ENCODE results near the gene LEMD3.

The LEMD3 gene

GRCh38 chr12:65208964-65209654, 39.7 kb downstream of the LEMD3 start:
- no peak for DNase-seq

- DNase-seq = no peak
Observed at GRCh38 chr12:65209655-65210043, 40.3 kb downstream of the LEMD3 start.

GRCh38 chr12:65217086-65217485, 47.7 kb downstream of the LEMD3 start:
- DNase-seq = no peak

- DNase-seq = no peak
Observed at GRCh38 chr12:65220761-65221160, 51.4 kb downstream of the LEMD3 start.

- no peak for DNase-seq
Observed at GRCh38 chr12:65229441-65229840, 60.1 kb downstream of the LEMD3 start.

GRCh38 chr12:65232476-65233077, 63.2 kb downstream of the LEMD3 start:
- no peak for DNase-seq

GRCh38 chr12:65237153-65237552, 67.8 kb downstream of the LEMD3 start:
- DNase-seq = no peak

- no peak for DNase-seq
Observed at GRCh38 chr12:65238609-65239008, 69.2 kb downstream of the LEMD3 start.

- no peak for DNase-seq
Observed at GRCh38 chr12:65248656-65249633, 79.6 kb downstream of the LEMD3 start.

GRCh38 chr12:65252515-65252914, 83.1 kb downstream of the LEMD3 start:
- DNase-seq = no peak

- no peak for DNase-seq
Observed at GRCh38 chr12:65257986-65258385, 88.6 kb downstream of the LEMD3 start.

GRCh38 chr12:65259501-65259900, 90.1 kb downstream of the LEMD3 start:
- DNase-seq = no peak

- DNase-seq = no peak
Observed at GRCh38 chr12:65263777-65264176, 94.4 kb downstream of the LEMD3 start.

- no peak for DNase-seq
Observed at GRCh38 chr12:65266408-65266807, 97.0 kb downstream of the LEMD3 start.

- DNase-seq = no peak
Observed at GRCh38 chr12:65269603-65270002, 100.2 kb downstream of the LEMD3 start.

GRCh38 chr12:65274602-65275272, 105.4 kb downstream of the LEMD3 start:
- DNase-seq = no peak

- no peak for DNase-seq
Observed at GRCh38 chr12:65275627-65276026, 106.2 kb downstream of the LEMD3 start.

GRCh38 chr12:65276916-65277530, 107.6 kb downstream of the LEMD3 start:
- DNase-seq = no peak

GRCh38 chr12:65277994-65278575, 108.7 kb downstream of the LEMD3 start:
- DNase-seq = no peak

GRCh38 chr12:65278576-65279368, 109.4 kb downstream of the LEMD3 start, which contains the start of gene MSRB3:
Gene MSRB3 (plus strand): TSS chr12:65278683. CDS start chr12:65308580, 29,897 bp downstream.
- no peak for DNase-seq
